Omental fat pad (tissue), 4 donors: ENCODE results near the gene LATS2. TPM values are rescaled to one million over a fixed set of nuclear protein-coding genes. Genes with fewer than 3 reads are reported as not detected.
A peak's percentile ranks its signal among the peaks of the same experiment; 100 is the strongest.

Experiments
- ATAC-seq: fragments of 150-250 bp; one replicate; pipeline ENCODE4 v1.9.1; 2016; ENCODE audit warnings: mild to moderate bottlenecking, moderate library complexity; ENCODE audit not compliant: low FRiP score
- DNase-seq: peaks from one replicate; pipeline ENCODE4 v3.0.0-alpha.2; 2019; ENCODE audit warnings: low spot score
- total RNA-seq, 4 donors: library from RNA; depleted of rRNA; stranded (reverse); fragments of >200 nt; gene quantifications; one replicate each; pipeline ENCODE4 v1.1.0, GENCODE V29; 2016
- TF ChIP-seq, protein P1 (sequence below), 3 donors: fragments of 450-650 bp; IDR thresholded peaks; one replicate each; pipeline ENCODE4 v1.5.1; 2016 to 2017; ENCODE audit warnings: antibody characterized with exemption in 3 of 3, mild to moderate bottlenecking in 3 of 3, moderate library complexity in 2 of 3

Gene LATS2
- 10 to 100 TPM; 27.6 to 48.0 (median 36.4) TPM for total RNA-seq

DNA sequence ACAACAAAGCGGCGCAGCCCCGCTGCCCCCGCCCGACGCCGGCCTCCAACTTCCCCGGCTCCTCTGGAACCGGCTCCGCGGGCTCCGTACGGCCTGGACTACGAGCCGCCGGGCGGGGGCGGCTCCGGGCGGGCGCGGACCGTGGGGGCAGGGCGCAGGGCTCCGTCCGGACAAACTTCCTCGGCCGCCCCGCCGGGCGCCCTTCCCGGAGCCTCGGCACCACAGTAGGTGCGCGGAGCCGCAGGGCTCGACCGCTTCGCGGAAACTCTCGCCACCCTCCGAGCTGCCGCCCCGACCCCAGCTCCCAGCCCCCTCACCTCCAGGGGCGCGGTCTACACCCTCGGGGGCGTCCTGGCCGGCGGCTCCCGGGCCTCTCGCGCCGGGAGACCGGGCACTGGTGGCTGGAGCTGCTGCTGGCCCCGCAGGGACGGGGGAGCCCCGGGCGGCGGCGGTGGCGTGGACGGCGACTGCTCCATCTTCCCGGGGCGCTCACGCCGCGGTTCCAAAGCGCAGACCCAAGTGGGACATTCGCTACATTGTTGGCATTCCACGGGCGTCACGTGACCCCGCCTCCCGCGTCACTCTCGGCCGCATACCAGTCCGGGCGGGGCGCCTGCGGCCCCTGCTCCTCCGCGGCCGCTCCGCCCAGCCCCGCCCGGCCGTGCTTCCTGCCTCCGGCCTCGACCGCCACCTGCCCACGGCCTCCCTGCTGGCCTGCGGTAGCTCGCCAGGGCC lies at the start of gene LATS2:
Gene LATS2, minus strand, starts transcription at position 558 of the 735 bp plus-strand sequence. CDS start 15,560 bp downstream, outside the sequence.
- DNase-seq (peak; percentile 95), ATAC-seq (peak; percentile 95)
- TF ChIP-seq, protein P1, sequence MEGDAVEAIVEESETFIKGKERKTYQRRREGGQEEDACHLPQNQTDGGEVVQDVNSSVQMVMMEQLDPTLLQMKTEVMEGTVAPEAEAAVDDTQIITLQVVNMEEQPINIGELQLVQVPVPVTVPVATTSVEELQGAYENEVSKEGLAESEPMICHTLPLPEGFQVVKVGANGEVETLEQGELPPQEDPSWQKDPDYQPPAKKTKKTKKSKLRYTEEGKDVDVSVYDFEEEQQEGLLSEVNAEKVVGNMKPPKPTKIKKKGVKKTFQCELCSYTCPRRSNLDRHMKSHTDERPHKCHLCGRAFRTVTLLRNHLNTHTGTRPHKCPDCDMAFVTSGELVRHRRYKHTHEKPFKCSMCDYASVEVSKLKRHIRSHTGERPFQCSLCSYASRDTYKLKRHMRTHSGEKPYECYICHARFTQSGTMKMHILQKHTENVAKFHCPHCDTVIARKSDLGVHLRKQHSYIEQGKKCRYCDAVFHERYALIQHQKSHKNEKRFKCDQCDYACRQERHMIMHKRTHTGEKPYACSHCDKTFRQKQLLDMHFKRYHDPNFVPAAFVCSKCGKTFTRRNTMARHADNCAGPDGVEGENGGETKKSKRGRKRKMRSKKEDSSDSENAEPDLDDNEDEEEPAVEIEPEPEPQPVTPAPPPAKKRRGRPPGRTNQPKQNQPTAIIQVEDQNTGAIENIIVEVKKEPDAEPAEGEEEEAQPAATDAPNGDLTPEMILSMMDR (IDR thresholded peaks at IDR 0.05): no peak

DNA sequence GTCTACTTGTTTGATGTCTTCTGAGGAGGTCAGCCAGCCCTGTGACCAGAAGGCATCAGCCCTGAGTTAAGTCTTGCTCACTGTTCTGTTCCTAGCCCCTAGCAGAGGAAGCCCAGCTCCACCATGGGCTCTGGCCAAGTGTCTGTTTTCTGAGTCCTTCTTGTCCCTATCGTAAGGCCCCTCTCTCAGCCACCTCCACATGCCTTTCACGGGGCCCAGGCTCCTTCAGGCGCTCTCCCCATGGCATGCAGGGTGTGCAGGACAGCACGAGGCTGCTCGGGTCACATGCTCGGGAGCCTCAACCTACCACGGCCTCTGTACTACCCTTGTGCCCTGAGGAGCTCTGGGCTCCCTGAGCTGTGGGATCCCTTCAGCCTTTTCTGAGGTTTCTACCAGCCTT lies 47.8 kb upstream of the LATS2 start:
- DNase-seq: no peak
- no peak for ATAC-seq
- TF ChIP-seq, protein P1 (IDR thresholded peaks at IDR 0.05): no peak

DNA sequence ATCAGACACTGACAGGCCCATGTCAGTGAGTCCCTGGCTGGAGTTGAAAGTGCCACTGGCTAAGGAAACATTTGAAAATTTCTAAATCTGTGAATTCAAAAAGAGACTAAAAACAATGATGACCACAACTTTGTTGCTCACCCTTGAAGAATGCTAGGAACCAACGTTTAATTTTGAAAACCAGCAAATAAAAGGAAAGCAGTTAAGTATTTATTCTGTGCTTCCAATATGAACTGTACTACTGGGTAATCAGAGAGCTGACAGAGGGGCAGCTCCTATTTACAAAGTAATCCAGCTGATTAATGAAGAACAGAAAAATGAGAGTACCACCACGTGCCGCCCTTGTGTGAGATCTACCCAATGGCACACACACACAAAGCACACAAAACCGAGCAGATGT lies 44.7 kb upstream of the LATS2 start:
- DNase-seq: no peak
- ATAC-seq: no peak
- TF ChIP-seq, protein P1 (IDR thresholded peaks at IDR 0.05): no peak

DNA sequence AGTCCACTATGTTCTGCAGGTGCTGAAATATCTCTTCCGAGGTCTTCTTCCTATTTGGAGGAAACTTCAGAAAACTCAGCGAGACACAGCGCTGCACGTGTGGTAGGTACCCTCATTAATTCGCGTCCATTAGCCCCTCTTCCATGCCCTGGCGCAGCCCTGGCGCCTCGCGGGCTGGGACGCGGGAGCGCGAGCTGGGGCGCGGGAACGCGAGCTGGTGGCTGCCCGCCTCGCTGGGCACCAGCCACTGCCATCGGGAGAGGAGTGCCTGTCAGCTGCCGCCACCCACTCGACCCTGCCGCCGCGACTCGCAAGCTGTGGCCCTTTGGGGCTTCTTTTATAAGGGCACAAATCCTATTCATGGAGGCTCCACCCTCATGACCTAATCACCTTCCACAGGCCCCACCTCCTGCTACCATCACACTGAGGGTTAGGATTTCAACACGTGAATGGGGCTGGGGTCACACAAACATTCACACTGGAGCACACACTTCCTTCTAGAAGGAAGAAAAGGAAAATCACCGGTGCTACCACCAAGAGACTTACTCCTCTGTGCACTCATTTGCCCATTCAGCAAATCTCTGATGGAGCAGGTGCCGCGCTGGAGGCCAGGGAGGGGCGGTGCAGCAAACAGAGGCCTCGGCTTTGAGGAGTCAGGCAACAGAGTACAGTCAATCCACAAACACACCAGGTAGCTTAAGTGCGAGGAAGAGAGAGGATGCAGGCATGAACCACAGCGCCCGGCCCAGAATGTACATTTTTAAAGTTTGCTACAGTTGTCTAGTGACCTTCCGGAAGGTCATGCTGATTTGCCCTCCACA lies 43.0 kb upstream of the LATS2 start:
- DNase-seq (no peak), ATAC-seq (no peak)
- TF ChIP-seq, protein P1 (IDR thresholded peaks at IDR 0.05): no peak

DNA sequence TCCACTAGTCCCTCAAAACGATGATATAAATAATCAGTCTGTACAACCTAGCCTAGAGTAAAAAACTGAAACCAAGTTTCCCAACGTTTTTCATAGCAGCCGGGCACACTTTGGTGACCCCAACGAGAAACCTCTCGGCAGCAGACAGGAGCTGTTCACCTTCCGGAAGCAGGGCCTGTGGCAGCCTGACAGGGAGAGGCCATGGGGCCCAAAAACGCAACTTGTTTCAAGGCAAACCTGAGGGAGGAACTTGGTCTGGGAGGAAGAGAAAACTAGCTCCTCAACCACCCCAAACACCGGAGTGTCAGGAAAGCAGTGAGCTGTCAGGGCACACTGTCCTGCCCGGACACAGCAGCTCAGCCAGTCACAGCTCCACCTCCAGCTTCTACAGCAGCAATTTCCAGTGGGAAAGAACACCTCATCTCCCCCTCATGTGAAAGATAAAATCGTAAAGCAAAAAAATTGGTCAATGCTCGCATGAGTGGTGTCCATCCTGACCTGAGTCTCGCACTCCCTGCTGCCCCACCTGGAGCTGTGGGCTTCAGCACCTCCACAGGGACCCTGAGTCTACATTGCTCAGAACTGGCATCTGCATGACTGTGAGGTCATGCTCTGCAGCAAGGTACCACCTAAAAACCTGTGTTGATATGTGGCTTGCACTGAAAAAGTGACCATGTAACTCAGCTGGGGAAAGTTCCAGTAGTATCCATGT lies 40.6 kb upstream of the LATS2 start:
- no peak for DNase-seq
- TF ChIP-seq, protein P1 (IDR thresholded peaks at IDR 0.05): no peak
- no peak for ATAC-seq

DNA sequence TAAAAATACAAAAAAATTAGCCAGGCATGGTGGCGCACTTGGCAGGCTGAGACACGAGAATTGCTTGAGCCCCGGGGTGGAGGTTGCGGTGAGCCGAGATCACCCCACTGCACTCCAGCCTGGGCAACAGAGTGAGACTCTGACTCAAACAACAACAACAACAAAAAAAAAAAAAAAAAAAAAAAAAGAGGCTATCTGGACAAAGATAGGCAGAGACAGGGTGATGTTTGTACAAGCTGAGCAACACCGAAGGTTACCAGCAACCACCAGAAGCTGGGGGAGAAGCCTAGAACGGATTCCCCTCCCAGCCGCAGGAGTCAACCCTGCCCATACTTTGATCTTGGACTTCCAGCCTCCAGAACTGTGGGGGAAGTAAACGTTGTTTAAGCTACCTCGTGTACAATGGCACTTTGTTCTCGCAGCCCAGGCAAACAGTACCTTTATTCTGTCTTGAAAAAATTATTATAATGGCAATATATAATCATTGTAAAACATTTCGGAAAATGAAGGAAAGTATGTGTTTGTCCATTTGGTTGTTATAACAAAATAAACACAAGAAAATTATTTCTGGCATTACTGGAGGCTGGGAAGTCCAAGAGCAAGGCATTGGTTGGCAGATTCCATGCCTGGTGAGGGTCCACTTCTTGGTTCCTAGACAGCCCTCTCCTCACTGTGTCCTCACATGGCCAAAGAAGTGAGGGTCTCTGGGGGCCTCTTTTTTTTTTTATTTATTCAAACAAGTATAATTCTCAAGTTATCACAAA lies 39.8 kb upstream of the LATS2 start:
- TF ChIP-seq, protein P1 (IDR thresholded peaks at IDR 0.05): no peak
- no peak for DNase-seq
- ATAC-seq: no peak
